Endothelial cell of umbilical vein (primary cell): Measurements from ENCODE around the gene HLA-DPA1. TPM values are rescaled to one million over a fixed set of nuclear protein-coding genes. Genes with fewer than 3 reads are reported as not detected.

Experiments
- BruUV-seq: library from RNA; stranded (reverse); fragments of 400-500 nt; replicated peaks from 2 replicates; lab custom pipeline; 2021; lab: Mats Ljungman, UMichigan
- CTCF ChIA-PET: fragments of 300-600, 350-600 bp; sonication (Branson Sonifier 250); formaldehyde crosslinking; loops from one replicate; lab custom pipeline; 2021; ENCODE audit warnings: antibody characterized with exemption, inconsistent platforms; lab: Charles Lee
- POLR2A ChIA-PET: fragments of 300-600, 350-600 bp; sonication (Branson Sonifier 250); formaldehyde crosslinking; loops from one replicate; lab custom pipeline; 2021; ENCODE audit warnings: antibody characterized with exemption, inconsistent platforms; lab: Charles Lee
- DNase-seq: peaks from one replicate; pipeline ENCODE4 v3.0.0-alpha.2; 2011; ENCODE audit warnings: low read depth, low spot score
- FAIRE-seq: peaks from 2 replicates; lab custom pipeline; 2011; peaks lifted over from hg19 to GRCh38; lab: Jason Lieb, UNC
- H2AFZ ChIP-seq: 2 replicates; pipeline ENCODE4 v1.6.0; 2012; ENCODE audit warnings: low read depth, low read length, control low read depth, inconsistent platforms
- H3K27ac ChIP-seq: 2 replicates; pipeline ENCODE4 v1.5.1; 2011; ENCODE audit warnings: low read depth, mild to moderate bottlenecking, control low read depth, low read length, moderate library complexity; ENCODE audit not compliant: insufficient read depth
- H3K27me3 ChIP-seq, 2 experiments: 2 replicates each; pipeline versions ENCODE4 v1.6.0 to v1.6.1; 2011; ENCODE audit warnings: low read length in 2 of 2, mixed read lengths in 1 of 2; ENCODE audit not compliant: control insufficient read depth in 2 of 2, insufficient read depth in 2 of 2
- H3K36me3 ChIP-seq, 2 experiments: 2 replicates in 1 of 2; 3 replicates in 1 of 2; pipeline ENCODE4 v1.5.1; 2011; ENCODE audit warnings: low read length in 2 of 2, mild to moderate bottlenecking in 1 of 2, moderate library complexity in 1 of 2; ENCODE audit not compliant: control insufficient read depth in 2 of 2, insufficient read depth in 2 of 2; ENCODE audit errors: extremely low read depth in 1 of 2
- H3K4me1 ChIP-seq: 3 replicates; pipeline ENCODE4 v1.5.1; 2011; ENCODE audit warnings: mild to moderate bottlenecking, low read length; ENCODE audit not compliant: control insufficient read depth, insufficient read depth; ENCODE audit errors: extremely low read depth
- H3K4me2 ChIP-seq: 2 replicates; pipeline ENCODE4 v1.6.1; 2011; ENCODE audit warnings: low read length, control low read depth, mixed read lengths; ENCODE audit not compliant: insufficient read depth
- H3K4me3 ChIP-seq, 3 experiments: fragments of 200-600 bp in 1 of 3; sonication (generic), shearing (Covaris generic) in 1 of 3; replicated peaks in 1 of 3; 2 replicates each; pipeline ENCODE4 v1.5.1; 2011 to 2016; ENCODE audit warnings: control low read depth in 3 of 3, low read length in 3 of 3, mild to moderate bottlenecking in 2 of 3, inconsistent platforms in 1 of 3, low read depth in 1 of 3, moderate library complexity in 1 of 3; ENCODE audit not compliant: insufficient read depth in 1 of 3
- H3K79me2 ChIP-seq: 2 replicates; pipeline ENCODE4 v1.6.0; 2012; ENCODE audit warnings: low read length, inconsistent platforms; ENCODE audit not compliant: control insufficient read depth, insufficient read depth
- H3K9ac ChIP-seq: replicated peaks from 2 replicates; pipeline ENCODE3; 2011; ENCODE audit warnings: low read length, control low read depth; ENCODE audit not compliant: insufficient read depth; ENCODE audit errors: extremely low read depth
- H3K9me1 ChIP-seq: replicated peaks from 3 replicates; pipeline ENCODE4 v1.6.0; 2011; ENCODE audit warnings: mild to moderate bottlenecking, low read length; ENCODE audit not compliant: control insufficient read depth, insufficient read depth; ENCODE audit errors: extremely low read depth
- H3K9me3 ChIP-seq: replicated peaks from 2 replicates; pipeline ENCODE4 v1.5.1; 2012; ENCODE audit warnings: low read length, inconsistent platforms; ENCODE audit not compliant: control insufficient read depth, insufficient read depth
- H4K20me1 ChIP-seq: replicated peaks from 2 replicates; pipeline ENCODE3; 2011; ENCODE audit warnings: mild to moderate bottlenecking, low read length; ENCODE audit not compliant: control insufficient read depth, insufficient read depth; ENCODE audit errors: extremely low read depth
- CTCF ChIP-seq, 2 donors: IDR thresholded peaks; 1 replicate in 1 of 2; 2 replicates in 1 of 2; pipeline ENCODE4 v1.5.1; 2011; ENCODE audit warnings: low read length in 2 of 2, mild to moderate bottlenecking in 2 of 2, moderate library complexity in 2 of 2, control low read depth in 1 of 2, inconsistent platforms in 1 of 2, low read depth in 1 of 2; ENCODE audit not compliant: insufficient read depth in 1 of 2; ENCODE audit errors: extremely low read depth in 1 of 2
- EZH2 ChIP-seq: IDR thresholded peaks from 2 replicates; pipeline ENCODE4 v1.6.1; 2012; ENCODE audit warnings: borderline replicate concordance, low read depth, mild to moderate bottlenecking, moderate library complexity, low read length, inconsistent platforms; ENCODE audit not compliant: severe bottlenecking
- FOS ChIP-seq: IDR thresholded peaks from 2 replicates; pipeline ENCODE4 v1.6.1; 2011; ENCODE audit warnings: mild to moderate bottlenecking, low read length, moderate library complexity, borderline replicate concordance; ENCODE audit not compliant: insufficient read depth
- GATA2 ChIP-seq: IDR thresholded peaks from 2 replicates; pipeline ENCODE4 v1.7.0; 2011; ENCODE audit warnings: low read depth, mild to moderate bottlenecking, moderate library complexity, mixed read lengths, low read length; ENCODE audit not compliant: insufficient read length, insufficient read depth
- JUN ChIP-seq: IDR thresholded peaks from 2 replicates; pipeline ENCODE4 v1.6.1; 2011; ENCODE audit warnings: borderline replicate concordance, low read depth; ENCODE audit not compliant: insufficient read length, insufficient read depth
- MAX ChIP-seq: IDR thresholded peaks from 2 replicates; pipeline ENCODE4 v1.6.1; 2011; ENCODE audit not compliant: insufficient read depth, insufficient read length
- MYC ChIP-seq: IDR thresholded peaks from one replicate; pipeline ENCODE4 v1.6.1; 2011; ENCODE audit warnings: mild to moderate bottlenecking, low read depth, low read length
- POLR2A ChIP-seq: IDR thresholded peaks from 2 replicates; pipeline ENCODE4 v1.6.1; 2012; ENCODE audit warnings: low read depth, mild to moderate bottlenecking, control low read depth, low read length
- POLR2AphosphoS5 ChIP-seq: IDR thresholded peaks from 2 replicates; pipeline ENCODE4 v1.6.1; 2012; ENCODE audit warnings: low read depth, mild to moderate bottlenecking, control low read depth, low read length, moderate library complexity; ENCODE audit not compliant: insufficient read depth
- dilution Hi-C: fragments of 300-500 bp; cut with MboI; formaldehyde crosslinking; loops from one replicate; pipeline ENCODE4 v1.15.0; 2019; ENCODE audit warnings: low sequenced_read_pairs; ENCODE audit not compliant: extremely low pct_ligation_motif_present
- intact Hi-C: fragments of 100-400 bp; cut with micrococcal nuclease; formaldehyde crosslinking; loops from one replicate; pipeline ENCODE4 v1.10.0; 2022
- polyA plus RNA-seq, 4 experiments: library from polyadenylated mRNA; depleted of rRNA in 3 of 4; stranded (reverse) in 3 of 4; unstranded in 1 of 4; fragments of >200 nt; gene quantifications; 2 replicates each; pipeline versions ENCODE4 v1.2.1 to v1.2.3, GENCODE V29; 2011 to 2012; ENCODE audit warnings: missing spikeins in 1 of 4
- total RNA-seq: library from RNA; stranded (reverse); gene quantifications from 2 replicates; pipeline ENCODE4 v1.2.3, GENCODE V29; 2021

The HLA-DPA1 gene
- total and polyA plus RNA-seq, 2 donors (not counting 3 experiments of a cell fraction or from before 2014, with no cell fraction given) = 23.2 TPM; not detected in 1

GRCh38 chr6:33065312-33065711 is 8.1 kb downstream of the HLA-DPA1 start:
- intact Hi-C loops (no loop called here), dilution Hi-C loops (no loop called here)
- Histone ChIP-seq H4K20me1 (no peaks in the 10 kb centered on the region), H3K4me2 (no peak overlapping the region), H2AFZ (no peak overlapping the region), H3K9me3 (no peaks in the 10 kb centered on the region), H3K79me2 (no peaks in the 10 kb centered on the region), H3K4me3 (no peak overlapping the region), H3K9me1 (no peaks in the 10 kb centered on the region), H3K36me3 (no peaks in the 10 kb centered on the region), H3K27me3 (no peaks in the 10 kb centered on the region), H3K9ac (no peak overlapping the region), H3K4me1 (no peaks in the 10 kb centered on the region), H3K27ac (no peak overlapping the region)
- FAIRE-seq = no peak
- no TSS peak for BruUV-seq
- TF ChIP-seq FOS (no peak), POLR2A (no peak), JUN (no peak), EZH2 (no peak), POLR2AphosphoS5 (no peak), MYC (no peak), CTCF (IDR thresholded peaks at IDR 0.05; ENCODE audit: extremely low read depth in 1 of 2, insufficient read depth in 1 of 2, low read depth in 1 of 2, low read length in 2 of 2) (no peak), MAX (no peak), GATA2 (no peak)
- ChIA-PET CTCF (interaction anchor here (1.1 to 1.5 kb wide), 2 partner anchors 51 to 132 kb away, joined by 3 read pairs; no protein-coding TSS in a partner anchor), POLR2A (no interaction called here)
- no peak for DNase-seq
